Measurements from ENCODE around the gene CTBS.

CTBS gene

DNA sequence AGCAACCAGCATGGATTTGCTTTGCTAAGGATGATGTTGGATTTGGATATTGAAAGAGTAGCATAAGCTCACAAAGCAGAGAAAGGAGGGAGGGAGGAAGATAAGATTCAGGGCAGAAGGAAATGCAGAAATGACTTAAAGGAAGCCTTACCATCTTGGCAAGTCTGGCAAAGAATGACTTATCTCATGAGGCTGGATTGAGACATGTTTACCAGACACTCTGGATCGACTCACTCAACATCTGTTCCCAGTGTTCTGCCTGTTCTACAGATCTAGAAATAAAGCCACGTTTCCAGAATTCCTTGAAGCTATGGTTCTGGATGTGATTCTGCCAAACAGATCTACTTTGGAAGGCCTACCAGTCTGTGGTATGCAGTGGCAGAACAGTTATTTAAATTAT lies 38.8 kb upstream of the CTBS start:
- H3K27ac ChIP-seq (replicated peaks; ENCODE audit: low read length) = no peak overlapping the region
- no peak overlapping the region for H3K4me2 ChIP-seq (ENCODE audit: insufficient read depth, low read length, poor library complexity, severe bottlenecking)
- H2AK5ac ChIP-seq (ENCODE audit: low read depth, low read length) = no peak overlapping the region
- H2BK15ac ChIP-seq (ENCODE audit: low read length) = no peak overlapping the region
- H3K4me1 ChIP-seq (ENCODE audit: control insufficient read depth in 2 of 2, insufficient read depth in 1 of 2, low read depth in 1 of 2, low read length in 2 of 2) = no peaks in the 10 kb centered on the region
- no peak overlapping the region for H3K18ac ChIP-seq (ENCODE audit: low read length)
- H3K9me3 ChIP-seq (replicated peaks in 1 of 2; ENCODE audit: control insufficient read depth in 2 of 2, insufficient read depth in 1 of 2, low read depth in 1 of 2, low read length in 2 of 2) = peaks cover 6 to 12% of the 10 kb centered on the region in 2 donors
- no peaks in the 10 kb centered on the region for H3K36me3 ChIP-seq (replicated peaks in 1 of 2; ENCODE audit: control insufficient read depth in 2 of 2, insufficient read depth in 2 of 2, low read length in 2 of 2)
- H3K9ac ChIP-seq (ENCODE audit: low read depth, low read length, poor library complexity) = no peak overlapping the region
- H3K14ac ChIP-seq (ENCODE audit: low read length) = no peak overlapping the region
- H4K91ac ChIP-seq (ENCODE audit: low read depth, low read length, poor library complexity) = no peak overlapping the region
- no peak overlapping the region for H2AFZ ChIP-seq (ENCODE audit: low read length)
- no peaks in the 10 kb centered on the region for H3K27me3 ChIP-seq (ENCODE audit: control insufficient read depth in 3 of 3, insufficient read depth in 3 of 3, low read depth in 1 of 3, low read length in 3 of 3)
- H2BK5ac ChIP-seq (ENCODE audit: low read length) = no peak overlapping the region
- no peak overlapping the region for H2BK12ac ChIP-seq (ENCODE audit: low read length)
- WGBS, 2 donors (ENCODE audit: extremely low coverage in 2 of 2, insufficient read length in 2 of 2, insufficient replicate concordance in 1 of 2) = no CpG with 5 or more reads among the region's 2 CpGs
- H4K8ac ChIP-seq (ENCODE audit: low read depth, low read length) = no peak overlapping the region
- H3K4ac ChIP-seq (ENCODE audit: low read length) = no peak overlapping the region
- no peak overlapping the region for H3K23ac ChIP-seq (ENCODE audit: low read depth, low read length, poor library complexity)
- DNase-seq (ENCODE audit: low spot score) = no peak
- no peak overlapping the region for H2BK120ac ChIP-seq (ENCODE audit: low read depth, low read length)
- H3K4me3 ChIP-seq (ENCODE audit: low read length in 2 of 2) = no peak overlapping the region
- no peaks in the 10 kb centered on the region for H3K79me1 ChIP-seq (ENCODE audit: low read depth, low read length)

DNA sequence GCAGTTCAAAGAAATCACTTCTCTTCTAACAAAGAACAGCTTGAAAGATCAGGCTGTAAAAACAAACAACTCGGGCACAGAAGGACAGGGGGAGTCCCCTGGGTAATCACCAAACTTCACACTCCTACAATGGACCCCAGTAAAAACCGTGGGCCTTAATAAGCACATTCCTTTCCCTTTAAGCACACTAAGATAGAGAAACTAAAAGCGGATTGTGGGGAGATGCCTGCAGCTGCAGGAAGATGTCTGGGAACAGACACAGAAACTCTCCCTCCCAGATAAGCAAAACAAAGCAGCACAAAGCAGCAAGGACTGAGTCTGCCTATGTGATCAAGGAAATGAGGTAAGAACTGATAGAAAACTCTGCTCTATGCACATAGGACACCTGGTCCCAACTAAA lies 37.6 kb upstream of the CTBS start:
- Histone ChIP-seq H3K18ac (ENCODE audit: low read length) (no peak overlapping the region), H4K8ac (ENCODE audit: low read depth, low read length) (no peak overlapping the region), H2BK120ac (ENCODE audit: low read depth, low read length) (no peak overlapping the region), H3K4ac (ENCODE audit: low read length) (no peak overlapping the region), H3K4me3 (ENCODE audit: low read length in 2 of 2) (peak overlapping the region in 1 of 2 donors; percentile 1), H3K27me3 (ENCODE audit: control insufficient read depth in 3 of 3, insufficient read depth in 3 of 3, low read depth in 1 of 3, low read length in 3 of 3) (no peaks in the 10 kb centered on the region), H2AFZ (ENCODE audit: low read length) (peak overlapping the region; percentile 74), H3K79me1 (ENCODE audit: low read depth, low read length) (no peaks in the 10 kb centered on the region), H4K91ac (ENCODE audit: low read depth, low read length, poor library complexity) (no peak overlapping the region), H3K36me3 (replicated peaks in 1 of 2; ENCODE audit: control insufficient read depth in 2 of 2, insufficient read depth in 2 of 2, low read length in 2 of 2) (no peaks in the 10 kb centered on the region), H3K4me2 (ENCODE audit: insufficient read depth, low read length, poor library complexity, severe bottlenecking) (no peak overlapping the region), H2BK12ac (ENCODE audit: low read length) (no peak overlapping the region), H2BK15ac (ENCODE audit: low read length) (no peak overlapping the region), H3K9ac (ENCODE audit: low read depth, low read length, poor library complexity) (no peak overlapping the region), H2AK5ac (ENCODE audit: low read depth, low read length) (no peak overlapping the region), H3K9me3 (replicated peaks in 1 of 2; ENCODE audit: control insufficient read depth in 2 of 2, insufficient read depth in 1 of 2, low read depth in 1 of 2, low read length in 2 of 2) (peaks cover 6 to 12% of the 10 kb centered on the region in 2 donors), H3K4me1 (ENCODE audit: control insufficient read depth in 2 of 2, insufficient read depth in 1 of 2, low read depth in 1 of 2, low read length in 2 of 2) (no peaks in the 10 kb centered on the region), H3K27ac (replicated peaks; ENCODE audit: low read length) (peak overlapping the region; percentile 9), H2BK5ac (ENCODE audit: low read length) (no peak overlapping the region), H3K14ac (ENCODE audit: low read length) (no peak overlapping the region), H3K23ac (ENCODE audit: low read depth, low read length, poor library complexity) (no peak overlapping the region)
- WGBS, 2 donors (ENCODE audit: extremely low coverage in 2 of 2, insufficient read length in 2 of 2, insufficient replicate concordance in 1 of 2) = no CpG with 5 or more reads among the region's 3 CpGs
- peak; percentile 17 for DNase-seq (ENCODE audit: low spot score)

DNA sequence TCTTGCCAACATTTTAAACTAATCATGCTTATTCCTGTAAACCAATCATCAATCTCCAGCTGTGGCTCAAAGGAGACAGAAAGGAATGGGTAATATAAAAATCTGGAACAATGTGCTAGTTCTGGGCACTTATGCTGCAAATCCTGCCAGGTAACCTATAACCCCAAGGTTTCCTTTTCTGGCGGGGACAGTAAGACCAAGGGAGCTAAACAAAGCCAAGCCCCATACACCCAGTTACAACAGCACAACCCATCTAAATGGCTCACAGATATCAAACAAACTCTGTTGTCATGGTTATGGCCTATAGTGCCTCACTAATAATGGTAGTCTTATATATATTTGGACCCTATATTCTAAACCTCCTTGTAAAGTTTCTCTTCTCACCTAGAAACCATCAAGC lies 36.9 kb upstream of the CTBS start:
- Histone ChIP-seq H3K23ac (ENCODE audit: low read depth, low read length, poor library complexity) (no peak overlapping the region), H3K27ac (replicated peaks; ENCODE audit: low read length) (peak overlapping the region; percentile 77), H2BK15ac (ENCODE audit: low read length) (no peak overlapping the region), H4K91ac (ENCODE audit: low read depth, low read length, poor library complexity) (no peak overlapping the region), H3K4me1 (ENCODE audit: control insufficient read depth in 2 of 2, insufficient read depth in 1 of 2, low read depth in 1 of 2, low read length in 2 of 2) (no peaks in the 10 kb centered on the region), H2BK120ac (ENCODE audit: low read depth, low read length) (no peak overlapping the region), H2BK12ac (ENCODE audit: low read length) (no peak overlapping the region), H3K9me3 (replicated peaks in 1 of 2; ENCODE audit: control insufficient read depth in 2 of 2, insufficient read depth in 1 of 2, low read depth in 1 of 2, low read length in 2 of 2) (peaks cover 6 to 13% of the 10 kb centered on the region in 2 donors), H3K18ac (ENCODE audit: low read length) (no peak overlapping the region), H3K4me3 (ENCODE audit: low read length in 2 of 2) (no peak overlapping the region), H3K4ac (ENCODE audit: low read length) (no peak overlapping the region), H2AFZ (ENCODE audit: low read length) (no peak overlapping the region), H2BK5ac (ENCODE audit: low read length) (no peak overlapping the region), H3K4me2 (ENCODE audit: insufficient read depth, low read length, poor library complexity, severe bottlenecking) (no peak overlapping the region), H3K9ac (ENCODE audit: low read depth, low read length, poor library complexity) (no peak overlapping the region), H3K14ac (ENCODE audit: low read length) (no peak overlapping the region), H4K8ac (ENCODE audit: low read depth, low read length) (no peak overlapping the region), H3K27me3 (ENCODE audit: control insufficient read depth in 3 of 3, insufficient read depth in 3 of 3, low read depth in 1 of 3, low read length in 3 of 3) (no peaks in the 10 kb centered on the region), H3K79me1 (ENCODE audit: low read depth, low read length) (no peaks in the 10 kb centered on the region), H3K36me3 (replicated peaks in 1 of 2; ENCODE audit: control insufficient read depth in 2 of 2, insufficient read depth in 2 of 2, low read length in 2 of 2) (no peaks in the 10 kb centered on the region), H2AK5ac (ENCODE audit: low read depth, low read length) (no peak overlapping the region)
- DNase-seq (ENCODE audit: low spot score) = no peak
- no CpG with 5 or more reads among the region's 1 CpG for WGBS, 2 donors (ENCODE audit: extremely low coverage in 2 of 2, insufficient read length in 2 of 2, insufficient replicate concordance in 1 of 2)

DNA sequence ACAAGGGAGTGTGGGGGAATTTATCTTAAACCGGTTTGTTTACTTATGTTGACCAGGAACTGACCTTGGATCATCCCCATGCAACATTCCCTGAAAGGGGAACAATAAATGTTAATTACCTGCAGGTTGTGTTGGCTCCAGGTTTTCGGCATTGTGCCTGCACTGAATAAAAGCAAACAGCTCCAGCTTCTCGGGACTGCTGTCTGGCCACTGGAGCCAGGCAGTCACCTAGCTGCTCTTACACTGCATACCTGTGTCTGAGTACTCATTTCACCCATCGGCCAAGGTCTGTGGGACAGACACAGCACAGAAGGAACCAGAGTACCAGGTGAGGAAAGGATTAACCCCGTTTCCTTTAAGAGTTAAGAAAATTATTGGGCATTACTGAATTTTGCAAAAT lies 32.7 kb upstream of the CTBS start:
- no peak overlapping the region for H3K27ac ChIP-seq (replicated peaks; ENCODE audit: low read length)
- H2AFZ ChIP-seq (ENCODE audit: low read length) = no peak overlapping the region
- no peak overlapping the region for H2BK12ac ChIP-seq (ENCODE audit: low read length)
- no peak overlapping the region for H3K4me2 ChIP-seq (ENCODE audit: insufficient read depth, low read length, poor library complexity, severe bottlenecking)
- no CpG with 5 or more reads among the region's 5 CpGs for WGBS, 2 donors (ENCODE audit: extremely low coverage in 2 of 2, insufficient read length in 2 of 2, insufficient replicate concordance in 1 of 2)
- no peak overlapping the region for H3K18ac ChIP-seq (ENCODE audit: low read length)
- no peaks in the 10 kb centered on the region for H3K36me3 ChIP-seq (replicated peaks in 1 of 2; ENCODE audit: control insufficient read depth in 2 of 2, insufficient read depth in 2 of 2, low read length in 2 of 2)
- H3K14ac ChIP-seq (ENCODE audit: low read length) = no peak overlapping the region
- H3K23ac ChIP-seq (ENCODE audit: low read depth, low read length, poor library complexity) = no peak overlapping the region
- H3K9me3 ChIP-seq (replicated peaks in 1 of 2; ENCODE audit: control insufficient read depth in 2 of 2, insufficient read depth in 1 of 2, low read depth in 1 of 2, low read length in 2 of 2) = peaks cover 13 to 25% of the 10 kb centered on the region in 2 donors
- H2AK5ac ChIP-seq (ENCODE audit: low read depth, low read length) = no peak overlapping the region
- DNase-seq (ENCODE audit: low spot score) = no peak
- H4K8ac ChIP-seq (ENCODE audit: low read depth, low read length) = no peak overlapping the region
- H2BK15ac ChIP-seq (ENCODE audit: low read length) = no peak overlapping the region
- no peak overlapping the region for H3K4ac ChIP-seq (ENCODE audit: low read length)
- H3K27me3 ChIP-seq (ENCODE audit: control insufficient read depth in 3 of 3, insufficient read depth in 3 of 3, low read depth in 1 of 3, low read length in 3 of 3) = no peaks in the 10 kb centered on the region
- H3K4me3 ChIP-seq (ENCODE audit: low read length in 2 of 2) = no peak overlapping the region
- no peaks in the 10 kb centered on the region for H3K79me1 ChIP-seq (ENCODE audit: low read depth, low read length)
- H3K9ac ChIP-seq (ENCODE audit: low read depth, low read length, poor library complexity) = no peak overlapping the region
- H3K4me1 ChIP-seq (ENCODE audit: control insufficient read depth in 2 of 2, insufficient read depth in 1 of 2, low read depth in 1 of 2, low read length in 2 of 2) = peaks cover 0 to 2% of the 10 kb centered on the region in 2 donors
- no peak overlapping the region for H2BK5ac ChIP-seq (ENCODE audit: low read length)
- H2BK120ac ChIP-seq (ENCODE audit: low read depth, low read length) = no peak overlapping the region
- H4K91ac ChIP-seq (ENCODE audit: low read depth, low read length, poor library complexity) = no peak overlapping the region
